Duodenal mucosa (tissue), 2 donors: ENCODE data around the gene SLC39A11.

Source experiments
- H3K27ac ChIP-seq: one replicate; pipeline ENCODE4 v1.7.0; 2013; ENCODE audit warnings: low read depth, low read length
- H3K27me3 ChIP-seq, 2 donors: one replicate each; pipeline ENCODE4 v1.7.0; 2013; ENCODE audit warnings: low read length in 2 of 2, control low read depth in 1 of 2; ENCODE audit not compliant: insufficient read depth in 2 of 2, control insufficient read depth in 1 of 2
- H3K36me3 ChIP-seq, 2 donors: one replicate each; pipeline ENCODE4 v1.7.0; 2013; ENCODE audit warnings: low read length in 2 of 2, control low read depth in 1 of 2; ENCODE audit not compliant: insufficient read depth in 2 of 2, control insufficient read depth in 1 of 2
- H3K4me1 ChIP-seq, 2 donors: one replicate each; pipeline ENCODE4 v1.7.0; 2013; ENCODE audit warnings: low read length in 2 of 2, control low read depth in 1 of 2; ENCODE audit not compliant: insufficient read depth in 2 of 2, control insufficient read depth in 1 of 2
- H3K4me3 ChIP-seq, 2 donors: one replicate each; pipeline ENCODE4 v1.7.0; 2013; ENCODE audit warnings: low read length in 2 of 2, low read depth in 1 of 2
- H3K9ac ChIP-seq, 2 donors: one replicate each; pipeline ENCODE4 v1.7.0; 2013; ENCODE audit warnings: low read length in 2 of 2, low read depth in 1 of 2
- H3K9me3 ChIP-seq, 2 donors: one replicate each; pipeline ENCODE4 v1.7.0; 2013; ENCODE audit warnings: low read length in 2 of 2, control low read depth in 1 of 2; ENCODE audit not compliant: control insufficient read depth in 1 of 2

SLC39A11 gene

DNA sequence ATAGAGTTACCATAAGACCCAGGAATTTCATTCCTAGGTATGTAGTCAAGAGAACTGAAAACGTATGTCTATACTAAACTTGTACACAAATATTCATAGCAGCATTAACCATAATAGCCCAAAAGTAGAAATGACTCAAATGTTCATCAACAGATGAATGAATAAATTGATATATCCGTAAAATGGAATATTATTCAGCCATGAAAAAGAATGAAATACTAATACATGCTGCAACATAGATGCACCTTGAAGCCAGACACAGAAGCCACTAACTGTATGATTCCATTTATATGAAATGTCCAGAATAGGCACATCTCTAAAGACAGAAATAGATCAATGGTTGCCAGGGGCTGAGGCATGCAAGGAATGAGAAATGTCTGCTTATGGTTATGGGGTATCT, 484.1 kb downstream of the SLC39A11 start:
- Histone ChIP-seq H3K4me3 (no peak overlapping the region), H3K27me3 (no peaks in the 10 kb centered on the region), H3K36me3 (no peaks in the 10 kb centered on the region), H3K4me1 (peaks cover 12% of the 10 kb centered on the region in 2 donors), H3K27ac (no peak overlapping the region), H3K9ac (no peak overlapping the region), H3K9me3 (peaks cover 0 to 10% of the 10 kb centered on the region in 2 donors)

DNA sequence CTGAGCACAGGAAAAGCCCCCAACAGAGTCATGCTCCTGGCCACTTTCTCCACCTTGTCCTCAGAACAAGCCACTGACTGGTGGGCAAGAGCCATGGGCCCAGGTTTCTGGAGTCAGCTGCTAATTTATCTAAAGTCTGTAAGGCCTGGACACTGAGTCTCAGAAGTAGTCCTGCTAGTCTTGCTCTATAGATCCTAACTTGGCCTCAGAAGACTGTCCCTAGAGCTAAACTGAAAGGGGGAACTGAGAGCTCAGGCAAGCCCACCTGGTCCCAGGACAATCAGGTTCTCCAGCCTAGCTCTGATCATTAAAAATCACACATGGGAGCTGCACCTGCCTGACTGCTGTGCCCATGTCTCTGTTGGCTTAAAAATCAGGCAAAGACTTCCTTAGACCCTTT, 485.8 kb downstream of the SLC39A11 start:
- H3K4me1 ChIP-seq, result peaks cover 18 to 19% of the 10 kb centered on the region in 2 donors
- H3K27ac ChIP-seq, result no peak overlapping the region
- H3K36me3 ChIP-seq, result no peaks in the 10 kb centered on the region
- no peaks in the 10 kb centered on the region for H3K27me3 ChIP-seq
- no peak overlapping the region for H3K4me3 ChIP-seq
- H3K9ac ChIP-seq, result no peak overlapping the region
- peaks cover 0 to 10% of the 10 kb centered on the region in 2 donors for H3K9me3 ChIP-seq

DNA sequence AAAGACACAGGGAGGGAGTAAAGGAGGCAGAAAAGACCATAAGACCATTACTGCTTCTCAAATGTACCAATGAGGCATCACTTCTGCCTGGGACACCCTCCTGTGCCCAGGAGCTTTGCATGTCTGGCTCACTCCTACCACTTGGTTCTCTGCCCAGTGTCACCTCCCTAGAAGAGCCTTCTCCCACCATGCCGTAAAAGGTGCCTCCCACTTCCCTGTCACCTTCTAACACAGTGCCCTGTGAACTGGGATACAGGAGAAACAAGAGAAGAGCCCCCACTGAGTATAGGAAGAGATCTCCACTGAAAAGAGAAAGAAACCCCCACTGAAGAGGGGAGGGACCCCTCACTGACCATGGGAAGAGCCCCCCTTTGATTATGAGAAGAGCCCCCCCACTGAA, 486.9 kb downstream of the SLC39A11 start:
- Histone ChIP-seq H3K9ac (no peak overlapping the region), H3K4me3 (no peak overlapping the region), H3K4me1 (peaks cover 18 to 19% of the 10 kb centered on the region in 2 donors), H3K27me3 (no peaks in the 10 kb centered on the region), H3K27ac (no peak overlapping the region), H3K9me3 (peaks cover 0 to 10% of the 10 kb centered on the region in 2 donors), H3K36me3 (no peaks in the 10 kb centered on the region)

GRCh38 chr17:72604518-72604917, 488.0 kb downstream of the SLC39A11 start:
- peaks cover 11 to 13% of the 10 kb centered on the region in 2 donors for H3K4me1 ChIP-seq
- no peaks in the 10 kb centered on the region for H3K36me3 ChIP-seq
- H3K9ac ChIP-seq, result no peak overlapping the region
- no peak overlapping the region for H3K27ac ChIP-seq
- H3K27me3 ChIP-seq, result no peaks in the 10 kb centered on the region
- H3K4me3 ChIP-seq, result no peak overlapping the region
- H3K9me3 ChIP-seq, result peaks cover 0 to 10% of the 10 kb centered on the region in 2 donors

GRCh38 chr17:72603420-72604242, 488.9 kb downstream of the SLC39A11 start:
- no peak overlapping the region for H3K4me3 ChIP-seq
- H3K4me1 ChIP-seq, result peaks cover 10 to 11% of the 10 kb centered on the region in 2 donors
- peaks cover 0 to 10% of the 10 kb centered on the region in 2 donors for H3K9me3 ChIP-seq
- no peak overlapping the region for H3K27ac ChIP-seq
- H3K36me3 ChIP-seq, result no peaks in the 10 kb centered on the region
- H3K9ac ChIP-seq, result no peak overlapping the region
- H3K27me3 ChIP-seq, result no peaks in the 10 kb centered on the region

- Histone ChIP-seq H3K4me1 (peaks cover 10 to 12% of the 10 kb centered on the region in 2 donors), H3K4me3 (no peak overlapping the region), H3K9me3 (peaks cover 0 to 3% of the 10 kb centered on the region in 2 donors), H3K27ac (no peak overlapping the region), H3K36me3 (no peaks in the 10 kb centered on the region), H3K27me3 (no peaks in the 10 kb centered on the region), H3K9ac (no peak overlapping the region)
Measured at GRCh38 chr17:72602517-72603419, 489.7 kb downstream of the SLC39A11 start.

GRCh38 chr17:72600934-72601333, 491.6 kb downstream of the SLC39A11 start:
- no peak overlapping the region for H3K4me3 ChIP-seq
- H3K4me1 ChIP-seq, result peaks cover 10 to 16% of the 10 kb centered on the region in 2 donors
- H3K27ac ChIP-seq, result no peak overlapping the region
- H3K27me3 ChIP-seq, result no peaks in the 10 kb centered on the region
- H3K9me3 ChIP-seq, result no peaks in the 10 kb centered on the region
- H3K9ac ChIP-seq, result no peak overlapping the region
- no peaks in the 10 kb centered on the region for H3K36me3 ChIP-seq

DNA sequence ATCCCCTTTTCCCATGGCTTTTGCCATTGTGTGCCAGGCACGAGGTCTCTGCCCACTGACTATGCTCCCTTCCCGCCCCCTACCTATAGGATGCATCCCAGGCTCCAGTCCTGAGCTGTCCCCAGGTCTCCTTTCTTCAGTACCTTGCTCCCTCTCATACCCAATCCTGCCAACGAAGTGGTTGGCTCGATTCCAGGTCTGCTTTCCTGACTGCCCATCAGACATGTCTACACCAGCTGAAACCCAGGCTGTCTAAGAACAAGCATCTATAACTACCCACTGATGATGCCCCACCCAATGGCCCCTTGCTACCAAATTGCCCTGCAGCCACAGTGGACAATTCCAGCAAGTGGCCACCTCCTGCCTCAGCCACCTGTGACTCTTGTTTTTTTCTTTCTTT, 492.6 kb downstream of the SLC39A11 start:
- no peaks in the 10 kb centered on the region for H3K27me3 ChIP-seq
- H3K4me3 ChIP-seq, result no peak overlapping the region
- no peak overlapping the region for H3K9ac ChIP-seq
- H3K36me3 ChIP-seq, result no peaks in the 10 kb centered on the region
- no peaks in the 10 kb centered on the region for H3K9me3 ChIP-seq
- H3K4me1 ChIP-seq, result peaks cover 10 to 16% of the 10 kb centered on the region in 2 donors
- no peak overlapping the region for H3K27ac ChIP-seq

GRCh38 chr17:72598695-72599094, 493.8 kb downstream of the SLC39A11 start:
- Histone ChIP-seq H3K4me1 (peaks cover 10 to 16% of the 10 kb centered on the region in 2 donors), H3K27me3 (no peaks in the 10 kb centered on the region), H3K27ac (no peak overlapping the region), H3K36me3 (no peaks in the 10 kb centered on the region), H3K9ac (no peak overlapping the region), H3K4me3 (no peak overlapping the region), H3K9me3 (no peaks in the 10 kb centered on the region)
